Muscle of back (tissue), 13 donors: ENCODE results near the gene PILRA. TPM values are rescaled to one million over a fixed set of nuclear protein-coding genes. Genes with fewer than 3 reads are reported as not detected.
"Not testable (repeated sequence)": the region's sequence is repeated elsewhere in the genome, so short reads cannot be mapped to it uniquely, and the experiment has no call there.

Source experiments
- DNase-seq, 3 donors: peaks; one replicate each; pipeline versions ENCODE4 v3.0.0 to v3.0.0-alpha.2; 2013
- long read RNA-seq, 9 donors: transcript quantifications; one replicate each; lab custom pipeline, GENCODE V29; 2026
- polyA plus RNA-seq, 10 donors: library from polyadenylated mRNA; unstranded; fragments of 120-200 nt; gene quantifications; one replicate each; pipeline ENCODE4 v1.2.1, GENCODE V29; 2013; ENCODE audit not compliant: insufficient read length in 10 of 10

Gene PILRA
- polyA plus RNA-seq = 1 to 10 TPM; 1.8 to 6.2 (median 2.7) TPM
- long read RNA-seq, donor 1, partial matches to known transcripts = 0 of 1 reads
- long read RNA-seq, donor 1, other reads (novel, unspliced or antisense) = 0 of 1 reads
- long read RNA-seq, donor 2, partial matches to known transcripts = 0 of 1 reads
- long read RNA-seq, donor 2, other reads (novel, unspliced or antisense) = 0 of 1 reads
- long read RNA-seq, donor 3 = 0 reads
- long read RNA-seq, donor 4 = 0 reads
- long read RNA-seq, donor 5 = 0 reads
- long read RNA-seq, donor 6, partial matches to known transcripts = 0 of 1 reads
- long read RNA-seq, donor 6, other reads (novel, unspliced or antisense) = 0 of 1 reads
- long read RNA-seq, donor 7 = 0 reads
- long read RNA-seq, donor 8 = 0 reads
- long read RNA-seq, donor 9 = 0 reads

DNA sequence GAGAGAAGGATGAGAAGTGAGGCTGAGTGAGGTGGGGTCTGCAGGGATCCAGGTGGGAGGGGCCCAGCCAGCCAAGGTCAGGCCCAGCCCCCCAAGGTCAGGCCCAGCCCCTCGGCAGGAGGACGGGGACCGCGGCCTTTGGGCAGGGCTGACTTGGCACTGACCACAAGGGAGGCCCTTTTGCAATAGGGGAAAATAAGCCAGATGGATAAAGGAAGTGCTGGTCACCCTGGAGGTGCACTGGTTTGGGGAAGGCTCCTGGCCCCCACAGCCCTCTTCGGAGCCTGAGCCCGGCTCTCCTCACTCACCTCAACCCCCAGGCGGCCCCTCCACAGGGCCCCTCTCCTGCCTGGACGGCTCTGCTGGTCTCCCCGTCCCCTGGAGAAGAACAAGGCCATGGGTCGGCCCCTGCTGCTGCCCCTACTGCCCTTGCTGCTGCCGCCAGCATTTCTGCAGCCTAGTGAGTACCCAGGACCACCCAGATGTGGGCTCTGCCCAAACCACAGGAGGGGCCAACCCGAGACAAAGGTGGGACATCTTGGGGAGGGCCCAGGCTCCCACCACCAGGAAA is at the start of gene PILRA:
TSS of gene PILRA (plus strand) at position 227 of the 571 bp plus-strand sequence. CDS start at position 397, 170 bp downstream.
- peak in 1 of 3 donors; percentile 42 for DNase-seq

- not testable (repeated sequence) for DNase-seq
Observed at GRCh38 chr7:100324194-100324593, 49.1 kb upstream of the PILRA start.

DNA sequence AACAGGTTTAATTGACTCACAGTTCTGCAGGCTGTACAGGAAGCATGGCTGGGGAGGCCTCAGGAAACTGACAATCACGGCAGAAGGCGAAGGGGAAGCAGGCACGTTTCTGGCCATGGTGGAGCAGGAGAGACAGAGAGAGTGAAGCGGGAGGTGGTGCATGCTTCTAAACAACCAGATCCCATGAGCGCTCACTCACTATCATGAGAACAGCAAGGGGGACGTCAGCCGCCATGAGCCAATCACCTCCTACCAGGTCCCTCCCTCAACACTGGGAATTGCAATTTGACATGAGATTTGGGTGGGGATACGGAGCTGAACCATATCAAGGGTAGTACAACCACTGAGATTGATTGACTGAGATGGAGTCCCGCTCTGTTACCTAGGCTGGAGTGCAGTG is 47.6 kb upstream of the PILRA start:
- not testable (repeated sequence) for DNase-seq

GRCh38 chr7:100326914-100327313 is 46.4 kb upstream of the PILRA start:
- DNase-seq = not testable (repeated sequence)

DNA sequence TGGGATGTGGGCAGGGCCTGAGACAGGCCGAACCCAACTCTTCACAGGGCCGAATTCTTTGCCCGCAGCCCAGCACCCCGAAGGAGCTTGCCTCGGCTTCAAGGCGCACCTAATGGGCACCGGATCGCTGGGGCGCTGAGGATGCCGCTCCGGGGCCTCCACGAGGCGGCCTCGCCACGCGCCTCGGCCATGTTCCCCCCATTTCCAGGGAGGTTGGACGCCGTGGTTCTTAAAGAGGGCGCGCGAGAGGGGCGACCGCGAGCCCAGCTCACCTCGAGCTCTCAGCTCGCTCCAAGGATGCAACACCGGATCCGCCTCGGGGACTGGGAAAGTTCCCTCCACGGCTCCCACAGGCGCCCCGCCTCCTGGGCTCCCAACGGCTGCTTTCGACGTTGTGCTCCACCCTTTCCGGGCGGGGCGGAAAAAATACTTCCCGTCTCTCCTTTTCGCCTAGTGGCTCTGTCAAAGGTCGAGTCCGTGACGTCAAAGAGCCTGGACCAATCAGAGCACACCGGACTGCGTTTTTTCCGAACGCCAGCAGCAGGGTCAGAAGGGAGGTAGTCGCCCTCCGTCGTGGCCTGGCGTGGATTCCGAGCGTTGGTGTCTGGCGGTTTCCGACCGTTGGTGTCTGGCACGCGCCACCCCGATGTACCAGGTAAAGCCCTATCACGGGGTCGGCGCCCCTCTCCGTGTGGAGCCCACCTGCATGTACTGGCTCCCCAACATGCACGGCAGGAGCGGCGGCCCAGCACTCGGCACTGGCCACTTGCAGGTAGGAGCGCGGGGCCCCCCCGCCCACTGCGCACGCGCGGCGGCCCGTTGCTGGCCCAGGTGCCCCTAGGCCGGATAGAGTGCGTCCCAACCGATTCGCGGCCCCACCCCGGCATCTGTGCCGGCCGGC is 37.5 kb upstream of the PILRA start:
- DNase-seq = peak; percentile 90 to 97 (median 90)

- DNase-seq = not testable (repeated sequence)
Observed at GRCh38 chr7:100338083-100338696, 35.1 kb upstream of the PILRA start.

GRCh38 chr7:100341286-100341685 is 32.0 kb upstream of the PILRA start:
- DNase-seq = not testable (repeated sequence)

DNA sequence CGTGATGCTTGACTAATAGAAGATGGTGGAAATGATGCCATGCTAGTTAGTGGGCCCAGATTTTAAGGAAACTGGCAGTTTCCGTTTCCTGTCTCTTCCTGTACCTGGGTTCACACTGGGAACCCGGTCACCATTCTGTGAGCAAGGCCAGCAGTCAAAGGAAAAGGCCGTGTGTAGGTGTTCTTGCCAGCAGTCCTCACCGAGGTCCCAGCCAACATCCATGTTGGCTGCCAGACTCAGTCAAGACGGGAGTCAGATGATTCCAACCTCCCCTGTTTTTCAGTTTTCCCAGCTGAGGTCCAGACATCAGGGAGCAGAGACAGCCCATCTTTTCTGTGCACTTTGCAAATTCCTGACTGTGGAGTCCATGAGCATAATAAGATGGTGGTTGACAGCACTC is 30.5 kb upstream of the PILRA start:
- peak in 2 of 3 donors; percentile 23 to 53 for DNase-seq

GRCh38 chr7:100344124-100344559 is 29.1 kb upstream of the PILRA start:
- DNase-seq = not testable (repeated sequence)

GRCh38 chr7:100344560-100345287 is 28.6 kb upstream of the PILRA start:
- not testable (repeated sequence) for DNase-seq

DNA sequence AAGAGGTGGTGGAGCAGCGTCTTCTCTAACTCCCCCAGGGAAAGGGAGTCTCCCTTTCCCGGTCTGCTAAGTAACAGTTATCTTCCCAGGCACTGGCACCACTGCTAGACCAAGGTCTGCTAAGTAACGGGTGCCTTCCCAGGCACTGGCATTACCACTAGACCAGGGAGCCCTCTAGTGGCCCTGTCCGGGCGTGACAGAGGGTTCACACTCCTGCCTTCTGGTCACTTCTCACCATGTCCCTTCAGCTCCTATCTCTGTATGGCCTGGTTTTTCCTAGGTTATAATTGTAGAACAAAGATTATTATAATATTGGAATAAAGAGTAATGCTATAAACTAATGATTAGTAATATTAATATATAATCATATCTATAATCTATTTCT is 28.0 kb upstream of the PILRA start:
- DNase-seq = peak in 2 of 3 donors; percentile 27 to 49

- peak in 1 of 3 donors; percentile 68 for DNase-seq
Observed at GRCh38 chr7:100346921-100347320, 26.4 kb upstream of the PILRA start.

- DNase-seq = no peak
Observed at GRCh38 chr7:100348805-100349204, 24.5 kb upstream of the PILRA start.

DNA sequence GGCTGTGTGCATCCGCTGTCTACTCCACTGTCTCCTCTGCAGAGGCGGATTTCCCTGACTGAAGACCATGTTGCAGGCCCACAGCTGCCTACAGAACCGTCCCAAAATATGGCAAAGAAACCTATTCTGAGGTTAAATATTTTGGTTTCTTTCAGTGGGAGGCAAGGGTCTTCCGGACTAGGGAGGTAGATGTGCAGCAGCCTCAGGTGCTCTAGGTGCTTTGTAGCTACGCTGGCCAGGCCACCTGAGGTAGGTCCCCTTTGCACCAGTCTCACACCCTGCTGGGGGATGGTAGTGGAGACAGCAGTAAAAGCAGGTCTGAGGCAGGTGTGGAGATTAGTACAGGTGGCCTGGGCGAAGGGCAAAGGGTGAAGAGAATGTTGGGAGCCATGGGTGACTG is 23.5 kb upstream of the PILRA start:
- no peak for DNase-seq

GRCh38 chr7:100351657-100352058 is 21.6 kb upstream of the PILRA start:
- DNase-seq = no peak

DNA sequence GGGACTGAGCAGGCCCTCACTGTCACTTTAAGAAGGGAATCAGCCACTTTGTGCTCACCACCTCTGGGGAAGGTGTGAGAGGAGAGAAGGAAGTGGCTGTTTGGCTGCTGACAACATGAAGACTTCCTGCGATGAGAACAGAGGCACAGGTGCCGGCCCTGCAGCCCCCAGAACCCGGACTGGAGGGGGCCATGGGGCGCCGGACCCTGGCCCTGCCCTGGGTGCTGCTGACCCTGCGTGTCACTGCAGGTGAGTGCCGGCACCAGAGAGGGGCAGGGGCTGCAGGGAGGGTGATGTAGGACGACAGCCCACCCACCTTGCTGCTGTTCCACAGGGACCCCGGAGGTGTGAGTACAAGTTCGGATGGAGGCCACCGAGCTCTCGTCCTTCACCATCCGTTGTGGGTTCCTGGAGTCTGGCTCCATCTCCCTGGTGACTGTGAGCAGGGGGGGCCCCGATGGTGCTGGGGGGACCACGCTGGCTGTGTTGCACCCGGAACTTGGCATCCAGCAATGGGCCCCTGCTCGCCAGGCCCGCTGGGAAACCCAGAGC is 21.0 kb upstream of the PILRA start:
- not testable (repeated sequence) for DNase-seq

DNA sequence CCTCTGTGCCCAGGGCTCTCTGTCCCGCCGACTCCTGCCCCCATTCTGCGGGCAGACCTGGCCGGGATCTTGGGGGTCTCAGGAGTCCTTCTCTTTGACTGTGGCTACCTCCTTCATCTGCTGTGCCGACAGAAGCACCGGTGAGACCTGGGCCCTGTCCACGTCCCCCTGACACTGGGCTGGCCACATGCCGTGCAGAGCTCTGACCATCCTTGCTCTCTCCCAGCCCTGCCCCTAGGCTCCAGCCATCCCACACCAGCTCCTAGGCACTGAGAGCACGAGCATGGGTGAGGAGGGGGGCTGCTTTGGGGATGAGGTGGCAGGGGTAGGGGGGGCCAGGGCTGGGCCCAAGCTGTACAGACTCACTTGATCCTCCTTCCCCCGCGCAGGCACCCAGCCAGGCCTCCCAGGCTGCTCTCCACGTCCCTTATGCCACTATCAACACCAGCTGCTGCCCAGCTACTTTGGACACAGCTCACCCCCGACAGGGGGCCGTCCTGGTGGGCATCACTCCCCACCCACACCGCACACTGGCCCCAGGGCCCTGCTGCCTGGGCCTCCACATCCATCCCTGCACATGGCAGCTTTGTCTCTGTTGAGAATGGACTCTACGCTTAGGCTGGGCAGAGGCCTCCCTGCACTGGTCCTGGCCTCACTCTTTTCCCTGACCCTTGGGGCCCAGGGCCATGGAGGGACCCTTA is 20.2 kb upstream of the PILRA start:
- DNase-seq = no peak

DNA sequence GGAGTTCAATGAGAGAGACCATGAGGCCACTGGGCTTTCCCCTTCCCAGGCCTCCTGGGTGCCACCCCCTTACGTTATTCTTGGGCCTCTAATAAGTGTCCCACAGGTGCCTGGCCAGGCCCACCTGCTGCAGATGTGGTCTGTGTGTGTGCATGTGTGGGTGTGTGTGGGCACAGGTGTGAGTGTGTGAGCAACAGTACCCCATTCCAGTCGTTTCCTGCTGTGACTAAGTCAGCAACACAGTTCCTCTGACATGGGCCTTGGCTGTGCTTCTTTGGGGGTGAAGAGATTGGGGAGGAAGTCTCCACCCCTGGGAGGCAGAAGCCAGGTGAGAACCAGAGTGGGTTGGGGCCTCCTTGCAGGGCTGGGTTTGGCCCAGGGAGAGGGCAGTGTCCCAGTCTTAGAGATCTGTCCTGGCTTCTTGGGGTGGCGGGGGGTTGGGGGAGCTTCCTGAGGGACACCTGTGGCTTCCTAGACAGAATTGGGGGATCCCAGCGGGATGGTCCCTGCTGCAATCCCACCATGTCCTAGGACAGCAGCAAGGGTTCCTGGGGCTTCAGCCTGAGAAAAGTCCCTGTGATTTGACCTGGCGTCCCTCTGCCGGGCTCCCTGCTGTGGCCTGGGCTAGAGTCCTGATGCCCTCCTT is 19.5 kb upstream of the PILRA start:
- DNase-seq = no peak

GRCh38 chr7:100356416-100357068 is 16.7 kb upstream of the PILRA start:
- DNase-seq = no peak
